Trophoblast cell (in vitro differentiated cells and primary cell): Measurements from ENCODE around the gene ALG11.
A peak's percentile ranks its signal among the peaks of the same experiment; 100 is the strongest.

ENCODE experiments used
- DNase-seq, 2 donors: peaks; one replicate each; pipeline ENCODE4 v3.0.0-alpha.2; 2016
- H2AFZ ChIP-seq: 2 replicates; pipeline ENCODE4 v1.6.1; 2013; ENCODE audit warnings: low read length, moderate library complexity, mild to moderate bottlenecking; ENCODE audit not compliant: insufficient read depth, poor library complexity
- H2AK5ac ChIP-seq: 2 replicates; pipeline ENCODE4 v1.6.1; 2013; ENCODE audit warnings: mild to moderate bottlenecking, low read length
- H2BK120ac ChIP-seq: 2 replicates; pipeline ENCODE4 v1.6.1; 2013; ENCODE audit warnings: low read length, mild to moderate bottlenecking, moderate library complexity; ENCODE audit not compliant: insufficient read depth, poor library complexity
- H2BK12ac ChIP-seq: 2 replicates; pipeline ENCODE4 v1.6.1; 2013; ENCODE audit warnings: mild to moderate bottlenecking, low read length, moderate library complexity
- H2BK5ac ChIP-seq: 2 replicates; pipeline ENCODE4 v1.6.1; 2013; ENCODE audit warnings: low read length, low read depth, moderate library complexity, mild to moderate bottlenecking; ENCODE audit not compliant: poor library complexity
- H3K14ac ChIP-seq: 2 replicates; pipeline ENCODE4 v1.6.1; 2013; ENCODE audit warnings: mild to moderate bottlenecking, low read length
- H3K18ac ChIP-seq: 2 replicates; pipeline ENCODE4 v1.6.1; 2013; ENCODE audit warnings: mild to moderate bottlenecking, low read length
- H3K23ac ChIP-seq: 2 replicates; pipeline ENCODE4 v1.6.1; 2013; ENCODE audit warnings: low read length
- H3K27ac ChIP-seq: 2 replicates; pipeline ENCODE4 v1.5.1; 2013; ENCODE audit warnings: low read depth, mild to moderate bottlenecking, inconsistent platforms, low read length, moderate library complexity
- H3K27me3 ChIP-seq: 2 replicates; pipeline ENCODE4 v1.6.1; 2013; ENCODE audit warnings: inconsistent platforms, mild to moderate bottlenecking, low read length, moderate library complexity; ENCODE audit not compliant: insufficient read depth
- H3K36me3 ChIP-seq, 2 experiments: 1 replicate in 1 of 2; 2 replicates in 1 of 2; pipeline ENCODE4 v1.6.1; 2013; ENCODE audit warnings: low read length in 2 of 2, mild to moderate bottlenecking in 2 of 2, moderate library complexity in 1 of 2; ENCODE audit not compliant: insufficient read depth in 2 of 2, control insufficient read depth in 1 of 2
- H3K4ac ChIP-seq: 2 replicates; pipeline ENCODE4 v1.6.1; 2013; ENCODE audit warnings: low read depth, mild to moderate bottlenecking, low read length, moderate library complexity
- H3K4me1 ChIP-seq, 2 experiments: 1 replicate in 1 of 2; 2 replicates in 1 of 2; pipeline ENCODE4 v1.6.1; 2013; ENCODE audit warnings: low read length in 2 of 2, mild to moderate bottlenecking in 2 of 2, moderate library complexity in 1 of 2; ENCODE audit not compliant: insufficient read depth in 2 of 2, control insufficient read depth in 1 of 2
- H3K4me2 ChIP-seq: 2 replicates; pipeline ENCODE4 v1.6.1; 2013; ENCODE audit warnings: inconsistent platforms, mild to moderate bottlenecking, low read length, moderate library complexity
- H3K4me3 ChIP-seq: 2 replicates; pipeline ENCODE4 v1.5.1; 2013; ENCODE audit warnings: mild to moderate bottlenecking, low read depth, low read length, inconsistent platforms
- H3K79me1 ChIP-seq: one replicate; pipeline ENCODE4 v1.6.1; 2013; ENCODE audit warnings: low read length
- H3K79me2 ChIP-seq: 2 replicates; pipeline ENCODE4 v1.6.1; 2013; ENCODE audit warnings: low read length, mild to moderate bottlenecking; ENCODE audit not compliant: control insufficient read depth, insufficient read depth, poor library complexity
- H3K9ac ChIP-seq: 2 replicates; pipeline ENCODE4 v1.6.1; 2013; ENCODE audit warnings: mild to moderate bottlenecking, low read length
- H3K9me3 ChIP-seq: 2 replicates; pipeline ENCODE4 v1.6.1; 2013; ENCODE audit warnings: low read depth, mild to moderate bottlenecking, control low read depth, inconsistent platforms, low read length; ENCODE audit not compliant: insufficient read depth
- H4K12ac ChIP-seq: 2 replicates; pipeline ENCODE4 v1.6.1; 2013; ENCODE audit warnings: low read depth, mild to moderate bottlenecking, low read length, moderate library complexity
- H4K8ac ChIP-seq: 2 replicates; pipeline ENCODE4 v1.6.1; 2013; ENCODE audit warnings: low read depth, mild to moderate bottlenecking, low read length, moderate library complexity
- H4K91ac ChIP-seq: one replicate; pipeline ENCODE4 v1.6.1; 2013; ENCODE audit warnings: low read depth, mild to moderate bottlenecking, low read length, moderate library complexity
- WGBS: extraction: QIAGEN DNeasy Blood & Tissue Kit; methylation state at CpG from one replicate; pipeline ENCODE4 v1.1.7; 2013; ENCODE audit warnings: missing lambda C conversion rate; ENCODE audit not compliant: insufficient read length, insufficient coverage; ENCODE audit errors: extremely low coverage; 5-methylcytosine and 5-hydroxymethylcytosine counted together

The ALG11 gene

DNA sequence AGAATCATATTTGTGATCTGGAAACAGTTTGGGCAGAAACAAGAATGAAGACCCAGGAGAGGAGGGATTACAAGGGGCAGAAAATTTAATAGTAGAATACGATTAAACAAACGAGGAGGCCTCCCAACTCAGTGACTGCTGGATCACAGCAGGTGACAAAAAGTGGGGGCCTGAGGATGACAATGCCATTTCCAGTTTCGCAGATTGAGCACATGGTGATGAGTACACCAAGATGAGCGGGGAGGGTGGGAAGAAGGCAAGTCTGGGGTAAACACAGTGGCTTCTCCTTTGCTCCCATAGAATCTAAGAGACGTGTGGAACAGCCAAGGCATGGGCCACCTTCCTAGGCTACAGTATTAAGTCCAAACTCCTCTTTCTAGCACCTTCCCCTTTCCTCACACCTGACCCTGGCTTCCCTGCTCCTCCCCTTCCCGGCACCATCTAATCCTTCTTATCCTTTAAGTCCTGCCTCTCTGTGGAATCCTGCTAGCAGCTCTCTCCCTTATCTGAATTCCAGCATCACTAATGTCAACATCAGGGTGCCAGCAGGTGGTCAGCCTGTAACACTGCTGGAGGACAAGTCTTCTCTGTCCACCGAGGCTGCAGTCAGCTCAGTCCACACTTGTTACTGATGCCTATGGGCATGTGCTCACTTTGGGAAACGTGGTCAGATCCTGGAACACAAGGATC, 14.4 kb upstream of the ALG11 start:
- Histone ChIP-seq H3K27ac (no peak overlapping the region), H3K4me3 (no peak overlapping the region), H3K9me3 (no peaks in the 10 kb centered on the region), H4K91ac (no peak overlapping the region), H3K14ac (no peak overlapping the region), H3K23ac (no peak overlapping the region), H2BK120ac (no peak overlapping the region), H2BK5ac (no peak overlapping the region), H4K8ac (no peak overlapping the region), H3K9ac (no peak overlapping the region), H3K79me1 (peaks cover 1% of the 10 kb centered on the region), H2AK5ac (no peak overlapping the region), H3K4ac (no peak overlapping the region), H3K79me2 (peaks cover 2% of the 10 kb centered on the region), H4K12ac (no peak overlapping the region), H3K27me3 (no peaks in the 10 kb centered on the region), H2AFZ (no peak overlapping the region), H3K36me3 (no peaks in the 10 kb centered on the region), H3K4me1 (peaks cover 10 to 18% of the 10 kb centered on the region in 2 experiments), H3K4me2 (no peak overlapping the region), H3K18ac (no peak overlapping the region), H2BK12ac (no peak overlapping the region)
- no CpG with 5 or more reads among the region's 8 CpGs for WGBS
- DNase-seq: peak; percentile 97 to 99

DNA sequence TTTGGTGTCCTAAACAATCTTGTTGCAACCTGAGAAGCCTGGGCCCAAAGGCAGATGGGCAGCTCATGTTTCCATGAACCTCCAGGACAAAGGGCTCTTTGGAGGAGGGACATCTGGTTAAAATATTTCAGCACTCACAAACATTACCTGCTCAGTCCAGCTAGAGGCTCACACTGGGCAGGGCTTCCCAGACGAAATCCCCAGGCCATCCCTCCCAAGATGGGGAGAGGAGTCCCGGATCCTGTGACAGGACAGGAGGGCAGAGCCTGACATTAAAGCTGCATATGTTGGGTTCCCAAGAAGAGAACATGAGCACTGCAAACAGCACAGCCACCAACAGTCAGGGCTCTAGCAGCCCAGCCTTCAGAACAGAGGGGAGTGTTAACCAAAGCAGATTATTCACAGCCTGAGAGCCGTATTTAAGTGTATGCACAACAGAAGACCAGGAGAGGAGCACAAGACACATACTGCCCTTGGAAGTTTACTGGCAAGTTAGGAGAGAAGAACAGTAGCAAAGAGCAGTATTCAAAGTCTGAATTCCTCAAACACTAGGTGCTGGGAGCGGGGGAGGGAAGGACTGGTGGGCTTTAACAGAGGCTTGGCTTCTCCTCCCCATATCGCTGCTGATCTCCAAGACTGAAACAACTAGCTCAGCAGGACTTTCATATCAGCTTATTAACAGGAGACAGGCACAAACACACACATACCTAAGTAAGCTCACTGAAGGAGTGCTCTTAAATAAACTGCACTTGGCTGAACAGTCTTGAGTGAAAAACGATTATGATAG, 13.3 kb upstream of the ALG11 start:
- Histone ChIP-seq H3K4me2 (peak overlapping the region; percentile 9), H3K79me2 (peaks cover 2% of the 10 kb centered on the region), H4K12ac (no peak overlapping the region), H2BK5ac (no peak overlapping the region), H3K9ac (no peak overlapping the region), H2BK12ac (no peak overlapping the region), H3K14ac (no peak overlapping the region), H3K79me1 (peaks cover 1% of the 10 kb centered on the region), H3K36me3 (no peaks in the 10 kb centered on the region), H3K27me3 (no peaks in the 10 kb centered on the region), H2BK120ac (no peak overlapping the region), H3K27ac (peak overlapping the region; percentile 13), H2AK5ac (no peak overlapping the region), H3K18ac (no peak overlapping the region), H3K23ac (no peak overlapping the region), H3K4me1 (peaks cover 10 to 18% of the 10 kb centered on the region in 2 experiments), H2AFZ (no peak overlapping the region), H4K91ac (peak overlapping the region; percentile 46), H3K9me3 (no peaks in the 10 kb centered on the region), H3K4me3 (no peak overlapping the region), H3K4ac (no peak overlapping the region), H4K8ac (peak overlapping the region; percentile 26)
- no CpG with 5 or more reads among the region's 6 CpGs for WGBS
- peak; percentile 55 to 66 for DNase-seq

DNA sequence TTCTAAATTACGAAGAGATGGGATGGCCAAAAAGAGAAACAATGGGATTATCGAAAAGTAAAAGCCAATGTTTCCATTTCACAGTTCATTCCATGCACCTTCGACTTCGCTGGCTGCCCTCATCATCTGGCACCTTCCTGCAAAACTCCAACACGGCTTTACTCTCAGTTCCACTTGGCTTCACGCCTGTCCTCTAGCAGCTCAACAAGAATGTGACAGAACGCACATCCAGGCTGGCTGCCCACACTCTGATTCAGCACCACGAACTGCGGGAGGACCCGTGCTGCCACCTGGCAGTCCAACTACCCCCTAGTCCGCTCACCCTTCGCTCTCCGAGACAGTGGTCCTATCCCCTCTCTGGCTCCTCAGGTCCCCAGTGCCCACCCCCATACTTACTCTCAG, 12.7 kb upstream of the ALG11 start:
- no peaks in the 10 kb centered on the region for H3K36me3 ChIP-seq
- no CpG with 5 or more reads among the region's 13 CpGs for WGBS
- H3K4me1 ChIP-seq: peaks cover 10 to 18% of the 10 kb centered on the region in 2 experiments
- no peak overlapping the region for H2AFZ ChIP-seq
- H3K27me3 ChIP-seq: no peaks in the 10 kb centered on the region
- no peak overlapping the region for H4K12ac ChIP-seq
- H3K9me3 ChIP-seq: no peaks in the 10 kb centered on the region
- no peak overlapping the region for H3K23ac ChIP-seq
- H3K27ac ChIP-seq: no peak overlapping the region
- H3K18ac ChIP-seq: peak overlapping the region; percentile 57
- H3K14ac ChIP-seq: no peak overlapping the region
- H3K4ac ChIP-seq: no peak overlapping the region
- peak overlapping the region; percentile 12 for H2BK12ac ChIP-seq
- no peak overlapping the region for H2BK120ac ChIP-seq
- peak; percentile 30 to 58 for DNase-seq
- peaks cover 2% of the 10 kb centered on the region for H3K79me2 ChIP-seq
- peak overlapping the region; percentile 55 for H4K91ac ChIP-seq
- peaks cover 1% of the 10 kb centered on the region for H3K79me1 ChIP-seq
- H3K4me2 ChIP-seq: peak overlapping the region; percentile 9
- no peak overlapping the region for H3K9ac ChIP-seq
- no peak overlapping the region for H3K4me3 ChIP-seq
- H2AK5ac ChIP-seq: no peak overlapping the region
- H4K8ac ChIP-seq: no peak overlapping the region
- no peak overlapping the region for H2BK5ac ChIP-seq

DNA sequence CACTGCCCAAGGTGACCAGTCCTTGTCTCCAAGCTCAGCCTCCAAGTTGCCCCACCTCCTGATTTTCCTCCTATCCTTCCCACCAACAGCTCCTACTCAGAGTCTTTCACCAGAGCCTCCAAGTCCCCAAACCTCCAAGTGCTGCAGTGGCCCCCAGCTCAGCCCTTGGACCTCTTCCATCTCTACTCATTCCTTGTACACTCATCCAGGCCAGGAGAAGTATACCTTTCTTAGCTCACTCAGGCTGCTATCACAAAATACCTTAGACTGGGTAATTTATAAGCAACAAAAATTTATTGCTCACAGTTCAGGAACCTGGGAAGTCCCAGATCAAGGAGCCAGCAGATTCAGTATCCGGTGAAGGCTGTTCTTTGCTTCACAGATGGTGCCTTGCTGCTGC, 12.3 kb upstream of the ALG11 start:
- H3K9ac ChIP-seq: no peak overlapping the region
- no peak overlapping the region for H3K14ac ChIP-seq
- peaks cover 2% of the 10 kb centered on the region for H3K79me2 ChIP-seq
- H2AFZ ChIP-seq: no peak overlapping the region
- no CpG with 5 or more reads among the region's 1 CpG for WGBS
- H2AK5ac ChIP-seq: no peak overlapping the region
- no peak overlapping the region for H3K4ac ChIP-seq
- no peak overlapping the region for H4K12ac ChIP-seq
- H4K8ac ChIP-seq: no peak overlapping the region
- no peak overlapping the region for H3K4me2 ChIP-seq
- H3K9me3 ChIP-seq: no peaks in the 10 kb centered on the region
- no peak overlapping the region for H2BK5ac ChIP-seq
- peak overlapping the region; percentile 57 for H3K18ac ChIP-seq
- no peak for DNase-seq
- H3K4me1 ChIP-seq: peaks cover 10 to 18% of the 10 kb centered on the region in 2 experiments
- no peak overlapping the region for H2BK120ac ChIP-seq
- no peaks in the 10 kb centered on the region for H3K36me3 ChIP-seq
- peaks cover 1% of the 10 kb centered on the region for H3K79me1 ChIP-seq
- H3K27ac ChIP-seq: no peak overlapping the region
- H4K91ac ChIP-seq: peak overlapping the region; percentile 55
- no peak overlapping the region for H3K23ac ChIP-seq
- no peaks in the 10 kb centered on the region for H3K27me3 ChIP-seq
- H3K4me3 ChIP-seq: no peak overlapping the region
- no peak overlapping the region for H2BK12ac ChIP-seq
